Activated gamma-delta T cell treated with Interleukin-2 at 50 U/mL for 16 hours (primary cell): ENCODE measurements around the gene ATP9B.
"Not testable (repeated sequence)": the region's sequence is repeated elsewhere in the genome, so short reads cannot be mapped to it uniquely, and the experiment has no call there.

Experiments
- DNase-seq: peaks from one replicate; pipeline ENCODE4 v3.0.0-alpha.2; 2020

The ATP9B gene

DNA sequence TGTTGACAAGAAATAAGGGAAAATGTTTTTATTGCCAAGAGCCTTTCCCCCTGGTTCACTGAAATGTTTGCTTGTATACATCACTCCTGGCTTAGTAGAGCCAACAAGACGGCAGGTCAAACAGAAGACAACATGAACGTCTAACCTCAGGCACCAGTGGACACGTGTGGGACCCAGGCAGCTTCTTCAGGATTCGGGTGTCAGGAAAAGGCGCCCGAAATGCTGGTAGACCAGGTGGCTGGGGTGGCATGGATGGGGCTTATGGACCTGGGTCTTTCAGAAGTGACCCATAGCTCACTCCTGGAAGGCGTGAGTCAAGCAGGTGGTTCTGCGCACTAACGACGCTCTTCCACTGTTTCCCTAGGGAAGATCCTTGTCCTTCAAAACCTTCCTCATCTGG is 303.3 kb downstream of the ATP9B start:
- DNase-seq, result no peak

DNA sequence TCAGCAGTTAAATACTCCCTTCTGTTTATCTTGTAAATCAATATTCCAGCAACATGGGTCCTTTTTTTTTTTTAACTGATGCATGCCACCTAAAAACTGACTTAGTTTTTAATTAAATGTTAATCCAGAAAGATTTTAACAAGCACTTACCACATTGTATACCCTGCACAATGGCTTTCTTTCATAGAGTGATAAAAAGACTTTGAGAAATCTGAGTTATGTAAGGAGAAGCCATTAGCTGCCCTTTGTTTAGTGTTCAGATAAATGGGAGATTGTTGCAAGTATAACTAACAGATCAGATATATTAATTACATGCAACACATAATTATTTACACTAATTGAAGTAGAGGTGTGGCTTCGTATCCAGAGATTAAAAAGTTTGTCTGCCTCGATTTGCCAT is 303.8 kb downstream of the ATP9B start:
- DNase-seq, result no peak

DNA sequence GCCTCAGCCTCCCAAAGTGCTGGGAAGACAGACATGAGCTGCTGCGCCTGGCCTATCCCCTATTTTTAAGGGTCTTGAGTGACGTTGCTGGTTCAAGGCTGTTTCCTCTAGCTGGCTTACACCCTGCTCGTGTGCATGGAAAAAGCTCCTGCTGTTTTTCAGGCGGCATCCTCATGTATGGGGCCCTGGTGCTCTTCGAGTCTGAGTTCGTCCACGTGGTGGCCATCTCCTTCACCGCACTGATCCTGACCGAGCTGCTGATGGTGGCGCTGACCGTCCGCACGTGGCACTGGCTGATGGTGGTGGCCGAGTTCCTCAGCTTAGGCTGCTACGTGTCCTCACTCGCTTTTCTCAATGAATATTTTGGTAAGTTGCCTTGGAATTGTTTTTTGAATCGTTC is 304.5 kb downstream of the ATP9B start:
- DNase-seq, result no peak

DNA sequence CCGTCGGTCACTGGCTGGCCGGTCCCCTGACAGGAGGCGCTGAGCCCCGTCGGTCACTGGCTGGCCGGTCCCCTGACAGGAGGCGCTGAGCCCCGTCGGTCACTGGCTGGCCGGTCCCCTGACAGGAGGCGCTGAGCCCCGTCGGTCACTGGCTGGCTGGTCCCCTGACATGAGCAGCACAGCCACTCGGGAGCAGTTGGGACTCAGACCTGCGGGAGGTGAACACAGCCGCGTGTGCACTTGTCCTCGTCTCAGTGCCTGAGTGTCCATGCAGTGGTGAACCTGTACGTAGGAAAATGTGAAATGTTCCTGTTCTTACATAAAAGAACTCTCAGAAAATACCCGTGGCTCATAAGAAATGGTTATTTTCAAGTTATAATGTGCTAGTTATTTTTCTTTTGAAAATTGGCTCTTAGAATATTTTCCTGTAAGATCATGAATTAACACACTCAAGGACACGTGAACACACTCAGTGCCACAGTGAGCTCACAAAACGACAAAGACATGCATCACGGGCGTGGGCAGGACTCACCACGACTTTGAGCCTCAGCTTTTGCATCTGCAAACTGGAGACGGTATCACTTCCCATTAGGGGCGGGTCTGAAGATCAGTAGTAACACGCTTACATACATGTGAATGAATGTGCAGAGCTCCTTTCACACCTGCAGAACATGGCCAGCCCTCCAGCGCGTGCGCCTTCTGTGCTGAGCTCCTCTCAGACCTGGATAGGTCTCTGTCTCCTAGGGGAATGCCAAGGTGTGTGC is 305.4 kb downstream of the ATP9B start:
- no peak for DNase-seq

DNA sequence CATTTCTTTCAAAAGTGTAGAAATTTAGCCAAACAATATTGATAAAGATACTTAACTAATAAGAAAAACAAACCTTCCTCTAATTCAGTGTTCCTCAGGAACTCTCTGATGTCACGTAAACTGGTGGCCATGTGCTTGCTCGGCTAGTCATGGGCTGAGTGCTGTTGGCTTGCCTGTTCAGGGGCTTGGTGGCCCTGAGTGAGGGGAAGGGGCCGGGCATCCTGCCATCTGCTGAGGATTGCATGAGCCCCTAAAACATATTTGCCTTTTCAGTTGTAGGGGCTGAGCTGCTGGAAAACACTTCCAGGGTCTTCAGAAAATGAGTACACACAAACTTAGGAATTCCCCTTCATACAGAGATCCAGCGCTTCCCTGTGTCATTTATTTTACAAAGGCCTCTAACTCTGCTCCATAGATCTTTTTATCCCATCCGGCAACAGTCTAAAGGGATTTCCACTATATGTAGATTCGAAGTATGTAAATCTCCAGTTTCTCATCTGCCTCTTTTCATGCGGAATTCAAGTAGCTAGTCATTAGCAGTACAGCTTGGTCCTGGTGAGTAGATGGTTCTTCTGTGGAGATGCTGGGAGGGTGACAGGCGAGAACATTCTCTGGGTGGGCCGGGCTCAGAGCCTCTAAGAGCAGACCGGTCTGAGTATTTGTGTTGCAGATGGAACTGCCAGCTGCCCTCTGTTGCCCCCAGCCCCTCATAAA is 306.4 kb downstream of the ATP9B start:
- no peak for DNase-seq

DNA sequence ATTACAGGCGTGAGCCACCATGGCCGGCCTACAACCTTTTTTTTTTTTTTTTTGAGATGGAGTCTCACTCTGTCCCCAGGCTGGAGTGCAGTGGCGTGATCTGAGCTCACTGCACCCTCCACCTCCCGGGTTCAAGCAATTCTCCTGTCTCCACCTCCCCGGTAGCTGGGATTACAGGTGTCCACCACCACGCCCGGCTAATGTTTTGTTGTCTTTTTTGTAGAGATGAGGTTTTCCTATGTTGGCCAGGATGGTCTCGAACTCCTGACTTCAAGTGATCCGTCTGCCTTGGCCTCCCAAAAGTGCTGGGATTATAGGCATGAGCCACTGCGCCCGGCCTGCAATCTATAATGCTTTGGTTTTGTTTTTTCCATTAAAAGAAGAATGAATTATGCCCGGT is 307.5 kb downstream of the ATP9B start:
- not testable (repeated sequence) for DNase-seq

DNA sequence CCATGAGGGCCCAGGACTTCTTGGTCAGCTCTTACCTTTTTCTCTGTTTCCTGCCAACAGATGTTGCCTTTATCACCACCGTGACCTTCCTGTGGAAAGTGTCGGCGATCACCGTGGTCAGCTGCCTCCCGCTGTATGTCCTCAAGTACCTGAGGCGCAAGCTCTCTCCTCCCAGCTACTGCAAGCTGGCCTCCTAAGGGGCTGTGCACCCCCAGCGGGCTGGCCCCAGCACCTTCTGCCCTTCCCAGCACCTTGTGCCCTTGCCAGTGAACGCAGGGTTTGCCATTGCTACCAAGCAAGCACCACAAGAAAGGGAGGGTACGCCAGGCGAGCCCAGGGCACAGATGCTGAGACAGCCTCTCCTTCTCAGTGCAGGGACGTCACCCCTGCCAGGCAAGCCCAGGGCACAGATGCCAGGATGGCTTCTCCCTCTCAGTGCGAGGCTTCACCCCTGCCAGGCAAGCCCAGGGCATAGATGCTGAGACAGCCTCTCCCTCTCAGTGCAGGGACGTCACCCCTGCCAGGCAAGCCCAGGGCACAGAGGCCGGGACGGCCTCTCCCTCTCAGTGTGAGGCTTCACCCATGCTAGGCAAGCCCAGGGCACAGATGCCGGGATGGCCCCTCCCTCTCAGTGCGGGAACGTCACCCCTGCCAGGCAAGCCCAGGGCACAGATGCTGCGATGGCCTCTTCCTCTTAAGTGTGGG is 308.1 kb downstream of the ATP9B start:
- DNase-seq, result no peak

DNA sequence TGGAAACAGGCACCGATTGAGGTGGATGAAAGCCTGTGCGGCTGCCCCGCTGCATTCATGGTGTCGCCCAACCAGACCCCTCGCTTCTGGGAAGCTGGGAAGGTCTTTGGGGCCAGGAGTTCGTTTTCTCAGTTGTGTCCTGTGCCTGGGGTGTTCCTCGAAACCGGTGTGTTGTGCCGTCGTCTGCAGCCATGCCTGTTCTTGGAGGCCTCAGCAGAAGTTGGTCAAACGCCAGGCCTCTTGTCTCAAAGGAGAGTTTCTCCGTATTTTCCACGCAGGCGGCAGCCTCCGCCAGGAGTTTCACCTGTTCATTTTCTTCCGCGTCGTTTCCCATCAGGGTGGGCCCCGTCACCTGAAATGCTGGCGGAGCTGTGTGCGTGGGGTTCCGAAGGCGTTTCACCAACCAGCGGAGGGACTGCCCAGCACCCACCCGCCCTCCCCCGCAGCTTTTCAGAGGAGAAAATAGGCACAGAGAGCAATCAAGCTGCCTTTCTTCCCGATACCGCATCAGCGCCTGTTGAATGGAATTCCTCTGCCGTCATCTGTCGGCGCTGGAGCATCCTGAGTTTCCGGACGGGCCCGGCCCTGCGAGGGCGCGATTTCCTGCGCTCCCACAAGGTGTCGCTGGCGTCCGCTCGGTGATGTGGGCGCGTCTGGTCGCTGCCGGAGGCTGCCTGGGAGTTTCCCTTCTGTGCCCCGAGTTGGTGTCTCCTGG is 309.5 kb downstream of the ATP9B start:
- DNase-seq, result peak; percentile 72

DNA sequence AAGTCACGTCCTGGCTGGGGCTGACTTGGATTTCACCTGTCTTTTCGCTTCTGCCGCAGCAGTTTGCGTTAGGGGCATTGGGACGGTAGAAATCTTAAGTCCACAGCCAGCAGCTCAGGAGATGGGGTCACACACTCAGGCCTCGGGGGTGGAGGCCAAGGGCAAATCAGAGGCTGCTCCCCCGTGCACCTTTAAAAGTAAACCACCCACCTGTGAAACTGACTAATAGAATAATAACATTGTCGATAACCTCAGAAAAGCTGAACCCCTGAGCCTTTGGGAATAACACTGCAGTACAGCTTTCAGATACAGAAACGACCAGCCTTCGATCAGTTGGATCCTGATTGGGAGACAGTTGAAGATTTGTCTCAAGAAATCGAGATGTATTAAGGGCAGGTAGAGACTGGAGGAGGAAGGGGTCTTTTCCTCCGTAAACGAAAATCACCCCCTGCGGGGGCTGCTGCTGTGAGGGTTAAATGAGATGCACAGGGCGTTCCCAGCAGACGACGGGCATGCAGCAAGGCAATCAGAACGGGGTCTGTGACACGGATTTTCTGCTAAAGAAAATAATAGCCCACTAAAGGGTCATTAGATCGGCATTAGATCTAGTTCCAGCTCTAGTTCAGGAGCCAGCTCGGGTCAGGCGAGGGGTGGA is 310.2 kb downstream of the ATP9B start:
- no peak for DNase-seq

DNA sequence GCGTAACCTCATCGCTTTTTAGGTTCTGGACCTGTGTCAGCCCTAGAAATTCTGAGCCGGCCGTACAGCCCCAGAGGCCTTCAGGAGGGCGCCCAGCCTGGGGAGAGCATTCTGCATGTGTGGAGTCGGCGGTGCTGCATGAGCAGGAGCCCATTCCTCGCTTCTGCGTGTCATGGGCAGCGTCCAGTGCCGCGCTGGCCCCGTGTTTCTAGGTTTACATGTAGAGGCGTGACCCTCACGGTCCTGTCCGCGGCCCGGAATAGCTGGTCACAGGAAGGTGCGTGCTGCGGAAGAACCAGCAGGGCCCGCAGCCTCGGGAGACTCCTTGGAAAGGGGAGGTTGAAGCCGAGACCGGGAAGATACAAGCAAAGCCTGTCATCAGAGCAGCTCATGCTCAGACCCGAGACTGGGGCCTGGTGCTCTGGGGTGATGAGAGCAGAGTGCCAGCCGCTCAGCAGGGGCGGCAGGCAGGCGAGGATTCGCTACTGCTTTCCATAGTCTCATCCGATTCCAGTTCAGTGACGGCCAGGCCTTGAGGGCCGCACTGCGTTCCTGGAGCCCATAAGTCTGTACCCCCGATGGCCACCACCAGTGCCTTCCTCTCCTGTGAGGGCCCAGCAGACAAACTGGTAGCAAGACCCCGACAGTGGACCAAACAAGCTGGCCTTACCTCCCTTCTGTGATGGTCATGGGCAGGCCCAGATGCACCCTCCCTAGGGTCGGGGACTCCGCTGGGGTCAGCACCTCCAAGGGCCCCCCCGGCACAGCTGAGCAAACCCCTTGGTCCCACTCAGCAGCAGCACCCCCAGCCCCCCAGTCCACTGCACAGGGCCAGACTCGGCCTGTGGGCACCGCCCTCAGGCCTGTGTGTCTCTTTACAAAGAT is 311.0 kb downstream of the ATP9B start:
- no peak for DNase-seq

DNA sequence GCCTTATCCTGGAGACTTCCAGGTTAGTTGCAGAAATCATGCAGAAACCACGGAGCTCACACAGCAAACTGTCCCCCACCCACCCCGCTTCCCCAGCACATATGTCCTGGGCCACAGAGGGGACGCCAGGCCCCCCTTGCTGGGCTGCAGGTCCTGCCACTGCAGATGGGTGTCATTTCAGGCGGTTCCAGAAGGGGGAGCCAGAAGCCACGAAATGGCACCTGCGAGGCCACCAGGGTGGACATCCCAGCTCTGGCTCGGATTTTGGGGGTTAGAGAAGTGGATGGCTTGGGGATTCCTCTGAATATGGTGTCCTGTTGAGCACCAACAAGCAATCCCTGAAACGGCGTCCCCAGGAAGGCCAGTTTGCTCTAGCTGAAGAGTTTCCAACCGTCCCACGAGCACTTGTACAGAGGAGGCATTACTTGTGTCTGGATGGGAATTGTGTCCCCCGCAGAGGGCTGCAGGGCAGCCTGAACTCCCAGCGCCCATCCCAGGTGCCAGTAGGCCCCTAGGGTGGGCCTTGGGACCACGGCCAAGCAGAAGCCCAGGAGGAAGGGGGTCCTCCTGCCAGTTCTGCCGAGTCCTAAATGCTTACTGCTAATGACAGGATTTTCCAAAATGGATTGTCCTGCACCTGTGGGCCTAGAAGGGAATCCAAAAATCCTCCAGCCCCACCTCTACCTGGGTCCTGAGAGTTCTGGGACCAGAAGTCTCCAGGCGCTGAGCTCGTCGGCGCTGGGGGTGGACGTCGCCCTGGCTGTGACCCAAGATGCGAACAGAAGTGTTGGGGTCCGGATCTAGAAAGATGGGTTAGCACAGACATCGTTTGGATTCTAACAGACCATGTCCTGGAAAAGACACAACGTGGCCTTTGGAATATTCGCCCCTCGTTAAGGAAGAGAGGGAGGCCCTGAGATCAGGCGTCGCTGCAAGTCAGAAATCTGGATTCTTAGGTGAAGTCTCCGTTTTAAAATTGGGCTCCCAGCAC is 311.9 kb downstream of the ATP9B start:
- DNase-seq, result peak; percentile 70

DNA sequence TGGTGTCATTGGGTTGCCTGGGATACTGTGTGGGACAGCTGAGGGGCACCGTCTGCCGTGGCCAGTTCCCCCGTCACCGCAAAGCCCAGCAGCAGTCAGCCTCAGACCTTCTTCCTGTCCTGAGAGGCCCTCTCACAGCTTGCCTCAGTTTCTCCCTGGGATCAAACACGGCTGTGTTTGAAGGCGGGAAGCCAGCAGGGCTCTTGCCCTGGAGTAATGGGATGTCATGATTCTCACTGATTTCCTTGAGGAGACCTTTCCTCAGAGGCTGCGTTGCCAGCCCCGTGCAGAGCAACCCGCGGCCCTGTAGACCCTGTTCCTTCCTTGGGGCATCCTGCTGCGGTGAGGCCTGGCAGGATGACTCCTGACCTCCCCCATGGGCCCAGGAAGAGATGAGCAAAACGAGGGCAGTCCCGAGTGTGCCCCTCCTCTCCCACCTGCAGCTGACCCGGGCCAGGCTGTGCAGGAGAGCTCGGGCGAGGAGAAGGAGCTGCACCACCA is 312.7 kb downstream of the ATP9B start:
- no peak for DNase-seq

DNA sequence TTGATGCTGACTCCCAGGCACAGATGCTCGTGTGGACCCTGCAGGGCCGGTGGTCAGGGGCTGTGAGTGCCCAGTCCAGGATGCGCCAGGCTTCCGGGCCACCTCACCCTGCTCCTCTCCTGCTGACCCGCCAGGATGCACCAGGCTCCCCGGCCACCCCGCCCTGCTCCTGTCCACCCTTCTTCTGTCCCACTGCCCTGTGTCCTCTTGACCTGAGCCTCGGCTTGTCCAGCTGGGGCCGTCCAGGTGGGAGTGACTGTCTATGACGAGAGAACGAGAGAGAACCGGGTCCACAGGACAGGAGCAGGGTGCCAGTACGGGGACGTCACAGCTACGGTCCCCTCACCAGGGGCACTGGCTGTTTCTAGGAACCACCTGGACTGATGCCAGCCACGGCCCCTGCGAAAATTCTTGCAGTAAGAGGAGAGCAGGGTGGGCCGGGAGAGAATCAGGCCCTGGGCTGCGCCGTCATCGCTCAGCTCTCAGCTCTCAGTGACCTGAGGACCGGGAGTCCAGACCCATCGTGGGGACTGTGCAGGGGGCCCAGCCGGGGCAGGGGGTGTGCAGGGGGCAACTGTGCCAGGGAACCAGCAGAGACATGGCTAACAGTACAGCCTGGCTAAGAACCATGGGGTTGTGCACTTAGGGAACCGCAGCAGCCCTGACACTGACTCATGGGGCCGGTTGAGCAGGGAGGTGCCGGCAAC is 313.6 kb downstream of the ATP9B start:
- DNase-seq, result no peak

DNA sequence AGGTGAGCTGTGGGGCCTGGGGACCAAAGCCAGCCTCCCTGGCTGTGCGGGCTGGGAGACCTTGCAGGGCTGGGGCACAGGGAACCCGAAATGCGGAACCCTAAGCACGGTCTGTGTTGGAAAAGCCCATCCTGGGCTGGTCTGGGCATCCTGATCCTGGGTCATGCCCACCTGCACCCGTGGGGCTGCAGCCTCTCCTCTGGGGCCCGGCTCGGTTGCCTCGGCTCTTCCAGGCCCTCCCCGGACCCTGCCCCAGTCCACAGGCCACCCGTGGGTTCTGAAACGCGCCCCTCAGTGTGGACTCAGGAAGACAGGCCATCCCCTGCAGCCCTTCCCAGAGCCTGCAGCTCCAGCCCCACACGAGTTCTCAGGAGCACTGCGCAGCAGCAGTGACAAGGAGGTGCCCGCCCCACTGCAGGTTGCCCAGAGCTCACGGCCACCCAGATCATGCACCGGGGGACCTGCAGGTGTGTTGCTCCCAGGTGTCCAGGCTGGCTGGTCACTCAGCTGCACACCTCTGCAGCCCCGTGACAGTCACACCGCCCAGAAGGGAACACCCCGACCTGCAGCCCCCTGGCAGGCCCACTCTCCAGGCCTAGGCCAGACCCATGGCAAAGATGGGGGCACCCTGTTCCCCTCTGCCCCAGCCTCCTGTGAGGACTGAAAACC is 314.3 kb downstream of the ATP9B start:
- DNase-seq, result no peak

DNA sequence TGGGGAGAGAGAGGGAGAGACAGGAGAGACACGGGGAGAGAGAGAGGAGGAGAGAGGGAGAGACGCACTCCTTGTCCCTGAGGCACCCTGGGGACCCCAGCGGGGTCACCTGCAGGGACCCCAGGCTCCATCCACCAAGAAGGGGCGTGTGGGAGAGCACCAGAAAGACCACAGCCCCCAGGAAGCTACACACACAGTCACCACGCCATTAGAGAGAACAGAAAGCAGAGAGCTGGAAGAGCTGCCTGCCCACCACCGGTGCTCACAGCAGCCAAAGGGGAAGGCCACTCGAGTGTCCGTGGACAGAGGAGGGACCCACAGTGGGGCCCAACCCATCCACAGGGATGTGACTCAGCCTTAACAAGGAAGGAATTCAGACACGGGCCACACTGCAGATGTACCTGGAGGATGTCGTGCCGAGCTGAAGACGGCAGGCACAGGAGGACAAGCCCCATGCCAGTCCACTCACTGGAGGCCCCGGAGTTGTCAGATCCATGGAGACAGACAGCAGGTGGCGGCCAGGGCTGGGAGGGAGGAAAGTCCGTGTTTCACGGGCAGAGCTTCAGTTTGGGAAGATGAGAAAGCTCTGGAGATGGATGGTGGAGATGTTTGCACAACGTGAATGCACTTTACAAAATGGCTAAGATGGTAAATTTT is 315.1 kb downstream of the ATP9B start:
- no peak for DNase-seq

DNA sequence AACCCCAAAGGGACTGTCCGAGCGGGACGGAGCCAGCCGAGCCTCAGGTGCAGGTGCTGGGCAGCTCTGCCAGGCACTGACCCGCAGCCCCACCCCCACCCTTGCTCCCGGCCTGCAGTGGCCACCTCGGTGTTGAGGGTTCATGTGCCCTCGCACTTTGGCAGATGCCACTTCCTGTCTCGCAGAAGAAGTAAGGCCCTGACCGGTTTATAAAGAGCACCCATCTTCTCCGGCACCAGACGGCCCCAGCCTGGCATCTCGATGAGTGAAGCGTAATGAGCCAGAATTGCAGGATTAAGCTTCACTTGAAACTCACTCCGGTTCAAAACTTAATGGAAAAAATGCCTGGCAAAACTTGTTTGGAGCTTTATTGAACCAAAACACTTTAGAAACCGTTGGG is 315.6 kb downstream of the ATP9B start:
- DNase-seq, result no peak

DNA sequence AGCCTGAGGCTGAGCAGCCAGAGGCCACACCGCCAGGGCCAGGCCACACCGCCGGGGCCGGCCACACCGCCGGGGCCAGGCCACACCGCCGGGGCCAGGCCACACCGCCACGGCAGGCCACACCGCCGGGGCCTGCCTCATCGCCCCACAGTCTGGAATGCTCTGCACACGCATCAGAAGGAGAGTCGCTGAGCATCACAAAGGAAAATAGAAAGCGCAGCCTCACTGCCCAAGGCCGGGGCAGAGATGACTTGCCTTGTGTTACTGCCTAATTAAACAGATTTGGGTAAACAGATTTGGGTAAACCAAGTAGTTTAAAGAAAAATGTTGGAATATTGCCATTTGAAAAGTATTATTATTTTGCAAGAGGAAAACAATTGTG is 316.1 kb downstream of the ATP9B start:
- DNase-seq, result no peak

DNA sequence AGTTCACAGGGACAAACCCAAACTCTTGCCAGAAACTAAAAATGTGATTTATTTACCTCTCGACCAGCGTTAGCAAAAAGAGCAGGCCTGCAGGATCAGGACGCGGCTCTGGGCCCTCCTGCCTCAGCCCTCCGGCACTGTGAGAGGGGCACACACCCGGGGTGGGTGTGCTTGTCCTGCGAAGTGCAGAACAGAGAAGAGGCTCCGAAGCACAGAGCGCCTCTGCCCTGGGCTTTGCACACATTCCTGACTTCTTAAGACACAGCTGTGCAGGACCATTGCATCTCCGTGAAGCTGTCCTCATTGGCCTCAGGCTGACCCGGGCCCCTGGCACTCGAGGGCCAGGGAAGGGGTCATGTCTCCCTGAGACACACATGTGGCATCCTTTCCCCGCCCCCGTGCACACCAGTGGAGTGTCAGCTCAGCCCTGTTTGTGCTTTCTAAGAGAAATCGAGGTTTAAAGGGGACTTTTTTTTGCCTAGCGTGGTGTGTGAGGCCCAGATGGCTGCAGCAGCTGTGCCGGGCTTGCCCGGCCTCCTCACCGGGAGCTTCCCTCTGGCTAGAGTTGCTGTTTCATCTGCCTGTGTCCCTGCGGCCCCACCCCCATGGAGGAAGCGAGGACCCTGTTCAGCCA is 316.6 kb downstream of the ATP9B start:
- DNase-seq, result no peak
